MM.1S (cell line): ENCODE measurements around the gene PYGM.

Source experiments
- DNase-seq: peaks from one replicate; pipeline ENCODE4 v3.0.0-alpha.2; 2015
- H2AFZ ChIP-seq: fragments of 300-600 bp; sonication (generic); 2 replicates; pipeline ENCODE4 v1.6.0; 2016; ENCODE audit warnings: antibody characterized with exemption, low read length
- H3F3A ChIP-seq: fragments of 300-600 bp; sonication (generic); 2 replicates; pipeline ENCODE4 v1.6.1; 2016; ENCODE audit warnings: mild to moderate bottlenecking, antibody characterized with exemption, low read length, moderate library complexity, mixed read lengths; ENCODE audit not compliant: insufficient read depth
- H3K27ac ChIP-seq: fragments of 300-600 bp; sonication (generic); 2 replicates; pipeline ENCODE4 v1.5.1; 2016; ENCODE audit warnings: mild to moderate bottlenecking, low read length
- H3K27me3 ChIP-seq: fragments of 300-600 bp; sonication (generic); replicated peaks from 2 replicates; pipeline ENCODE4 v1.6.0; 2016; ENCODE audit warnings: low read length; ENCODE audit not compliant: insufficient read depth
- H3K36me3 ChIP-seq: fragments of 300-600 bp; sonication (generic); replicated peaks from 2 replicates; pipeline ENCODE4 v1.6.1; 2016; ENCODE audit warnings: mild to moderate bottlenecking, low read length, mixed read lengths; ENCODE audit not compliant: insufficient read depth
- H3K4me1 ChIP-seq: fragments of 300-600 bp; sonication (generic); 2 replicates; pipeline ENCODE4 v1.6.1; 2016; ENCODE audit warnings: low read length, mixed read lengths
- H3K4me2 ChIP-seq: fragments of 300-600 bp; sonication (generic); 2 replicates; pipeline ENCODE4 v1.6.0; 2016; ENCODE audit warnings: low read depth, low read length
- H3K4me3 ChIP-seq: fragments of 300-600 bp; sonication (generic); 2 replicates; pipeline ENCODE4 v1.5.1; 2016; ENCODE audit warnings: low read length, mixed read lengths
- H3K79me2 ChIP-seq: fragments of 300-600 bp; sonication (generic); 2 replicates; pipeline ENCODE4 v1.6.1; 2016; ENCODE audit warnings: mixed run types, low read length, mixed read lengths
- H3K9ac ChIP-seq: fragments of 300-600 bp; sonication (generic); 2 replicates; pipeline ENCODE4 v1.6.1; 2016; ENCODE audit warnings: low read length, mixed read lengths
- H3K9me2 ChIP-seq: fragments of 300-600 bp; sonication (generic); replicated peaks from 2 replicates; pipeline ENCODE4 v1.6.1; 2016; ENCODE audit warnings: mild to moderate bottlenecking, low read length, mixed read lengths; ENCODE audit not compliant: insufficient read depth
- H3K9me3 ChIP-seq: fragments of 300-600 bp; sonication (generic); replicated peaks from 2 replicates; pipeline ENCODE4 v1.6.1; 2016; ENCODE audit warnings: mild to moderate bottlenecking, low read length, mixed read lengths; ENCODE audit not compliant: insufficient read depth
- H4K20me1 ChIP-seq: fragments of 300-600 bp; sonication (generic); 2 replicates; pipeline ENCODE4 v1.6.1; 2016; ENCODE audit warnings: mild to moderate bottlenecking, low read length, moderate library complexity, mixed read lengths; ENCODE audit not compliant: insufficient read depth
- EZH2 ChIP-seq: fragments of 300-600 bp; sonication (generic); optimal IDR thresholded peaks from 2 replicates; pipeline ENCODE3; 2017; ENCODE audit warnings: low read depth, mild to moderate bottlenecking, antibody characterized with exemption, low read length, mixed read lengths
- EZH2phosphoT487 ChIP-seq: fragments of 300-600 bp; sonication (generic); IDR thresholded peaks from 2 replicates; pipeline ENCODE4 v1.6.1; 2018; ENCODE audit warnings: antibody characterized with exemption, low read length
- TF ChIP-seq, protein P1 (sequence below): fragments of 300-600 bp; sonication (generic); IDR thresholded peaks from 2 replicates; pipeline ENCODE4 v1.5.1; 2016; ENCODE audit warnings: antibody characterized with exemption, low read length, mixed read lengths

The PYGM gene

DNA sequence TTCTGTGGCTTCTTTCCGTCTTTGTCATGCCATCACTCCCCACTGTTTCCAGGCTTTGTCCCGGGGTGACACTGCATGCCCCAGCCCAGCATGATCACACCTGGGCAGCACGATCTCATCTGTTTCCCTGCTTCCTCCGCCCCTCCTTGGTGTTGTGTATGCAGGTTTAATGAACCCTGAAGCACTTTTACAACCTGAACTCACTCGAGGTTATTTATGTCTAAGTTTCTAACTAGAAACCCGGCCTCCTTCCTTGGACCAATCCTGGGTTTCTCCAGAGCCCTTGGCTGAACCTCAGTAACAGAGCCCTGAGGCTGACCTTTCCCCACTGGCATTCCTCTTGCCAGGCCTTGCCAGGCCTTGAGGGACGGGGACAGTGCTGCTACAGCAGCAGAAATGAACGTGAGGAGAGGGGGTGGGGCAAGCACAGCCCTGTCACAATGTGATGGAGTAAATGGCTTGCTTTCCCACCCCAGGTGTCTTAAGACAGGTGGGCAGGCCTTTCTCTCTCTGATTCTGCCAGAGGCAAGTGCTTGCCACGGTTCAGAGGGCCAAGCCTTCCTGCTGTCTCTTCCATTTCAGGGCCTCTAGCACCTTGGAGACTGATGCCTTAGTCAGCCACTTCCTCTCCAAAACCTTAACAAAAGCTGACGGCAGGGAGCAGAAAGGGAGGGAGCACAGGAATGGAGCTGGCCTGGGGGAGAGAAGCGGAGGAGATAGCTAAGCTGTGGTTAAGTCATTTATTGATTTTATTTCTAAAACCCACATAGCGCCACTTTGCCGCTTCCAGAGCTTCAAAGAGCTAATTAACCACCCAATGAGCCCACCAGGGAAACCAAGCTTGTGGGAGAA, 3.1 kb upstream of the PYGM start:
- TF ChIP-seq EZH2 (no peak), EZH2phosphoT487 (no peak)
- TF ChIP-seq, protein P1, sequence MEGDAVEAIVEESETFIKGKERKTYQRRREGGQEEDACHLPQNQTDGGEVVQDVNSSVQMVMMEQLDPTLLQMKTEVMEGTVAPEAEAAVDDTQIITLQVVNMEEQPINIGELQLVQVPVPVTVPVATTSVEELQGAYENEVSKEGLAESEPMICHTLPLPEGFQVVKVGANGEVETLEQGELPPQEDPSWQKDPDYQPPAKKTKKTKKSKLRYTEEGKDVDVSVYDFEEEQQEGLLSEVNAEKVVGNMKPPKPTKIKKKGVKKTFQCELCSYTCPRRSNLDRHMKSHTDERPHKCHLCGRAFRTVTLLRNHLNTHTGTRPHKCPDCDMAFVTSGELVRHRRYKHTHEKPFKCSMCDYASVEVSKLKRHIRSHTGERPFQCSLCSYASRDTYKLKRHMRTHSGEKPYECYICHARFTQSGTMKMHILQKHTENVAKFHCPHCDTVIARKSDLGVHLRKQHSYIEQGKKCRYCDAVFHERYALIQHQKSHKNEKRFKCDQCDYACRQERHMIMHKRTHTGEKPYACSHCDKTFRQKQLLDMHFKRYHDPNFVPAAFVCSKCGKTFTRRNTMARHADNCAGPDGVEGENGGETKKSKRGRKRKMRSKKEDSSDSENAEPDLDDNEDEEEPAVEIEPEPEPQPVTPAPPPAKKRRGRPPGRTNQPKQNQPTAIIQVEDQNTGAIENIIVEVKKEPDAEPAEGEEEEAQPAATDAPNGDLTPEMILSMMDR: no peak
- Histone ChIP-seq H2AFZ (no peak overlapping the region), H3K27ac (no peak overlapping the region), H3K4me3 (no peak overlapping the region), H3F3A (peaks cover 35% of the 10 kb centered on the region), H3K9me3 (no peaks in the 10 kb centered on the region), H3K4me2 (no peak overlapping the region), H3K36me3 (peaks cover 18% of the 10 kb centered on the region), H3K79me2 (peaks cover 14% of the 10 kb centered on the region), H4K20me1 (peaks cover 17% of the 10 kb centered on the region), H3K4me1 (no peaks in the 10 kb centered on the region), H3K9me2 (no peaks in the 10 kb centered on the region), H3K9ac (no peak overlapping the region), H3K27me3 (no peaks in the 10 kb centered on the region)
- no peak for DNase-seq

DNA sequence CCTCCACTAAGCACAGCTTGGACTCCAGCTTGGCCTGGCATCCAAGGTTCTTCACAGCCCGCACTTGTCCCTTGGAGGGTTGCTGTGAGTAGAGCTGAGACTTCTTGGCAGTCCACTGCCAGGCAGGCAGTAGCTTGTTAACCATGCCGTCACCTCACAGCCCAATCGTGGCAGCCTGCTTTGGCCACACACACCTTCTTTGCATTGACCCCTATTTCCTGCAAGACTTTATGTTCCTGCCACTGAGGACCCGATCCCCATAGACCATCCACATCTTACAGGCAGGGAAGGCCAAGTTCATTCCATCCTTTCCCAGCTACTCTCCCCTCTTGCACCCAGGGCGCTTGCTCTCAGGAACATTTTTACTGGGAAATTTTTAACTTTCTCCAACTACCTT, 2.5 kb upstream of the PYGM start:
- no peaks in the 10 kb centered on the region for H3K4me1 ChIP-seq
- H3K9me3 ChIP-seq: no peaks in the 10 kb centered on the region
- H3K9me2 ChIP-seq: no peaks in the 10 kb centered on the region
- peaks cover 8% of the 10 kb centered on the region for H3K79me2 ChIP-seq
- H4K20me1 ChIP-seq: peaks cover 11% of the 10 kb centered on the region
- peaks cover 35% of the 10 kb centered on the region for H3F3A ChIP-seq
- no peak overlapping the region for H3K27ac ChIP-seq
- peaks cover 12% of the 10 kb centered on the region; the same call in 1 of the 2 replicates for H3K36me3 ChIP-seq
- H3K4me3 ChIP-seq: no peak overlapping the region
- DNase-seq: no peak
- no peak overlapping the region for H3K9ac ChIP-seq
- TF ChIP-seq EZH2phosphoT487: no peak
- TF ChIP-seq, protein P1: no peak
- TF ChIP-seq EZH2: no peak
- H3K27me3 ChIP-seq: no peaks in the 10 kb centered on the region
- no peak overlapping the region for H3K4me2 ChIP-seq
- no peak overlapping the region for H2AFZ ChIP-seq

DNA sequence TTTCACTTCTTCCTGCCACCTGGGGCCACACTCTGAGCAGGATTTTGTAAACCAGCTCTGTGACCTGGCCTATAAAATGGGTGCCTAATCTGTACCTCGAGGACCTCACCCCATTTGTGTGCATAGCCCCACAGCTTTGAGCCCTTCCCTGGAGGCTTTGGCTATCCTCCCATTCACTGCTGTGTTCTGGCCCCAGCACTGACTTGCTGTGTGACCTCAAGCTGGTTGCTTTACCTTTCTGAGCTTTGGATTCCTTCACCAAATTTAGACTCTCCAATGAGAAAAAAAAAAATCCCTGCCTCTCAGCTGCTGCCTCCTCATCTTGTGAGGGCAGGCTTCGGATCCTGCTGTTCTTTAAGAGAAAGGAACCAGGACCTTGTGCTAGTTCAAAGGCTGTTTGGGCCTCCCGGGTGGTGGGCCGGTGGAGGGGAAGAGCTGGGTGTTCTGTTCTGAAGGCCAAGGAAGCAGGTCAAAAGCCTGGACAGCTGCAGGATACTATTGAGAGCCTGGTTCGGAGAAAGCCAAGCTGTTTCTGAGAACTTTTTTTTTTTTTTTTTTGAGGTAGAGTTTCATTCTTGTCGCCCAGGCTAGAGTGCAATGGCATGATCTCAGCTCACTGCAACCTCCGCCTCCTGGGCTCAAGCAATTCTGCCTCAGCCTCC, 1.1 kb upstream of the PYGM start:
- Histone ChIP-seq H3K9ac (no peak overlapping the region), H2AFZ (no peak overlapping the region), H3K4me3 (no peak overlapping the region), H3F3A (peaks cover 35% of the 10 kb centered on the region), H4K20me1 (peaks cover 8% of the 10 kb centered on the region), H3K27me3 (no peaks in the 10 kb centered on the region), H3K27ac (no peak overlapping the region), H3K4me1 (no peaks in the 10 kb centered on the region), H3K9me2 (no peaks in the 10 kb centered on the region), H3K79me2 (no peaks in the 10 kb centered on the region), H3K36me3 (peaks cover 7% of the 10 kb centered on the region; the same call in 1 of the 2 replicates), H3K9me3 (no peaks in the 10 kb centered on the region), H3K4me2 (no peak overlapping the region)
- no peak for TF ChIP-seq EZH2phosphoT487
- TF ChIP-seq, protein P1: no peak
- DNase-seq: no peak
